Panc1 (cell line): Measurements from ENCODE around the gene RAB3GAP2. TPM values are rescaled to one million over a fixed set of nuclear protein-coding genes. Genes with fewer than 3 reads are reported as not detected.
"Not testable (repeated sequence)": the region's sequence is repeated elsewhere in the genome, so short reads cannot be mapped to it uniquely, and the experiment has no call there.

ENCODE experiments used
- ATAC-seq: fragments of 200-7000 bp; cut with Tn5 transposase; 2 replicates; pipeline ENCODE4 v1.9.1; 2020; ENCODE audit warnings: mild to moderate bottlenecking, moderate library complexity
- BruUV-seq: library from RNA; stranded (reverse); fragments of 400-500 nt; replicated peaks from 2 replicates; lab custom pipeline; 2021; lab: Mats Ljungman, UMichigan
- CTCF ChIA-PET: fragments of 300-600 bp; sonication (Branson Sonifier 250); formaldehyde crosslinking; loops from one replicate; lab custom pipeline; 2022; ENCODE audit warnings: antibody characterized with exemption; lab: Charles Lee
- POLR2A ChIA-PET: fragments of 300-600 bp; sonication (Branson Sonifier 250); formaldehyde crosslinking; loops from one replicate; lab custom pipeline; 2022; ENCODE audit warnings: antibody characterized with exemption; lab: Charles Lee
- DNase-seq: peaks from one replicate; pipeline ENCODE4 v3.0.0-alpha.2; 2010; ENCODE audit warnings: low read depth, low spot score
- H3K27ac ChIP-seq: 2 replicates; pipeline ENCODE4 v1.5.1; 2011; ENCODE audit warnings: mild to moderate bottlenecking, low read length, inconsistent platforms
- H3K27me3 ChIP-seq: fragments of 200-500 bp; sonication (Bioruptor generic); 2 replicates; pipeline ENCODE4 v1.6.0; 2014; ENCODE audit warnings: low read length, inconsistent platforms; ENCODE audit not compliant: control insufficient read depth, insufficient read depth
- H3K36me3 ChIP-seq: fragments of 200-500 bp; sonication (Bioruptor generic); 2 replicates; pipeline ENCODE4 v1.5.1; 2014; ENCODE audit warnings: inconsistent platforms, mild to moderate bottlenecking, low read length, moderate library complexity; ENCODE audit not compliant: control insufficient read depth, insufficient read depth
- H3K4me1 ChIP-seq: 2 replicates; pipeline ENCODE4 v1.5.1; 2011; ENCODE audit warnings: inconsistent platforms, mild to moderate bottlenecking, low read length, moderate library complexity; ENCODE audit not compliant: control insufficient read depth, insufficient read depth
- H3K4me3 ChIP-seq, 2 experiments: 2 replicates each; pipeline ENCODE4 v1.5.1; 2011 to 2012; ENCODE audit warnings: low read depth in 2 of 2, low read length in 2 of 2, mild to moderate bottlenecking in 2 of 2, inconsistent platforms in 1 of 2, moderate library complexity in 1 of 2
- H3K9me3 ChIP-seq: fragments of 200-500 bp; sonication (Bioruptor generic); 2 replicates; pipeline ENCODE4 v1.5.1; 2014; ENCODE audit warnings: low read depth, mild to moderate bottlenecking, inconsistent platforms, low read length, moderate library complexity; ENCODE audit not compliant: control insufficient read depth, insufficient read depth
- POLR2AphosphoS5 ChIP-seq: IDR thresholded peaks from 2 replicates; pipeline ENCODE4 v1.6.1; 2012; ENCODE audit warnings: mild to moderate bottlenecking, low read depth, low read length, moderate library complexity
- REST ChIP-seq, 2 experiments: IDR thresholded peaks; 2 replicates each; pipeline ENCODE4 v1.6.1; 2011 to 2012; ENCODE audit warnings: low read depth in 2 of 2, control low read depth in 1 of 2, low read length in 1 of 2, mild to moderate bottlenecking in 1 of 2, moderate library complexity in 1 of 2; ENCODE audit not compliant: insufficient read depth in 1 of 2
- SIN3A ChIP-seq: IDR thresholded peaks from 2 replicates; pipeline ENCODE4 v1.6.1; 2012; ENCODE audit warnings: low read depth, mild to moderate bottlenecking, low read length, moderate library complexity, borderline replicate concordance; ENCODE audit not compliant: insufficient read depth
- TCF7L2 ChIP-seq: IDR thresholded peaks from 2 replicates; pipeline ENCODE4 v1.6.1; 2011; ENCODE audit warnings: mild to moderate bottlenecking, low read depth, low read length, inconsistent platforms
- in situ Hi-C: cut with HindIII; loops from 2 replicates; pipeline ENCODE4 v1.10.0; 2016; ENCODE audit warnings: low sequenced_read_pairs, low pct_unique_long_range_greater_than_20kb
- intact Hi-C: fragments of 100-400 bp; cut with micrococcal nuclease; formaldehyde crosslinking; loops from one replicate; pipeline ENCODE4 v1.10.0; 2022; ENCODE audit not compliant: unreplicated experiment
- total RNA-seq: library from RNA; stranded (reverse); gene quantifications from one replicate; pipeline ENCODE4 v1.2.1, GENCODE V29; 2021; ENCODE audit not compliant: unreplicated experiment
- TF ChIP-seq, protein P1 (sequence below): fragments of 450-650 bp; IDR thresholded peaks from 2 replicates; pipeline ENCODE4 v1.5.1; 2017; ENCODE audit warnings: mild to moderate bottlenecking

The RAB3GAP2 gene
- total RNA-seq, 1 experiment from 2014 or later, result 39.0 TPM

DNA sequence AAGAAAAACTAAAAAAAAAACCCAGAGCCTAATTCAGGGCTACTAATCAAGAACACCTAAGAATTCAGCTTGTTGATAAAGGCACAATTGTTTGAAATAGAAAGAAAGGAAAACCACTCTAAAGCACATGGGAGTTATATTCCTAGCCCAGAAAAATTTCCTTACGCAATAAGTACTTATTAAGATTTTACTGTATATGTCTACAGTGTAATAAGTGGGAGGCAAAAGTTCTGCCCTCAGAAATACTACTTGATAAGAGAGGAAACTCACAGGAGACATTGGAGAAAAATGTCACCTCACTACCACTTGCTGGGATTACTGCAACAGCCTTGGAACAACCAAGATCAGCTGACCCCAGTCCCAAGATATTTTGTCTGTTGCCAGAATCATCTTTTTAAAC is 112.2 kb downstream of the RAB3GAP2 start:
- in situ Hi-C loops, result no loop called here
- Histone ChIP-seq H3K4me3 (no peak overlapping the region), H3K36me3 (peaks cover 4% of the 10 kb centered on the region), H3K9me3 (no peaks in the 10 kb centered on the region), H3K27me3 (no peaks in the 10 kb centered on the region), H3K27ac (no peak overlapping the region), H3K4me1 (no peaks in the 10 kb centered on the region)
- DNase-seq (no peak), ATAC-seq (no peak)
- BruUV-seq, result no TSS peak
- POLR2A ChIA-PET, result no interaction called here
- CTCF ChIA-PET, result no interaction called here
- intact Hi-C loops, result no loop called here
- no peak for TF ChIP-seq SIN3A
- no peak for TF ChIP-seq REST (IDR thresholded peaks at IDR 0.05; ENCODE audit: insufficient read depth in 1 of 2, low read depth in 2 of 2, low read length in 1 of 2)
- no peak for TF ChIP-seq TCF7L2
- no peak for TF ChIP-seq POLR2AphosphoS5
- TF ChIP-seq, protein P1, sequence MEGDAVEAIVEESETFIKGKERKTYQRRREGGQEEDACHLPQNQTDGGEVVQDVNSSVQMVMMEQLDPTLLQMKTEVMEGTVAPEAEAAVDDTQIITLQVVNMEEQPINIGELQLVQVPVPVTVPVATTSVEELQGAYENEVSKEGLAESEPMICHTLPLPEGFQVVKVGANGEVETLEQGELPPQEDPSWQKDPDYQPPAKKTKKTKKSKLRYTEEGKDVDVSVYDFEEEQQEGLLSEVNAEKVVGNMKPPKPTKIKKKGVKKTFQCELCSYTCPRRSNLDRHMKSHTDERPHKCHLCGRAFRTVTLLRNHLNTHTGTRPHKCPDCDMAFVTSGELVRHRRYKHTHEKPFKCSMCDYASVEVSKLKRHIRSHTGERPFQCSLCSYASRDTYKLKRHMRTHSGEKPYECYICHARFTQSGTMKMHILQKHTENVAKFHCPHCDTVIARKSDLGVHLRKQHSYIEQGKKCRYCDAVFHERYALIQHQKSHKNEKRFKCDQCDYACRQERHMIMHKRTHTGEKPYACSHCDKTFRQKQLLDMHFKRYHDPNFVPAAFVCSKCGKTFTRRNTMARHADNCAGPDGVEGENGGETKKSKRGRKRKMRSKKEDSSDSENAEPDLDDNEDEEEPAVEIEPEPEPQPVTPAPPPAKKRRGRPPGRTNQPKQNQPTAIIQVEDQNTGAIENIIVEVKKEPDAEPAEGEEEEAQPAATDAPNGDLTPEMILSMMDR, result no peak

- TF ChIP-seq, protein P1, result no peak
- TF ChIP-seq POLR2AphosphoS5 (no peak), REST (IDR thresholded peaks at IDR 0.05; ENCODE audit: insufficient read depth in 1 of 2, low read depth in 2 of 2, low read length in 1 of 2) (no peak), SIN3A (no peak), TCF7L2 (no peak)
- Histone ChIP-seq H3K4me1 (no peaks in the 10 kb centered on the region), H3K4me3 (no peak overlapping the region), H3K36me3 (peaks cover 3% of the 10 kb centered on the region), H3K9me3 (no peaks in the 10 kb centered on the region), H3K27ac (no peak overlapping the region), H3K27me3 (no peaks in the 10 kb centered on the region)
- POLR2A ChIA-PET, result no interaction called here
- BruUV-seq, result no TSS peak
- DNase-seq, result no peak
- CTCF ChIA-PET, result no interaction called here
- intact Hi-C loops, result no loop called here
- ATAC-seq, result no peak
- in situ Hi-C loops, result no loop called here
Observed at GRCh38 chr1:220159041-220159440, 113.2 kb downstream of the RAB3GAP2 start.

- H3K4me3 ChIP-seq, H3K27ac ChIP-seq, CTCF ChIA-PET, in situ Hi-C loops, intact Hi-C loops, H3K9me3 ChIP-seq, BruUV-seq, POLR2A ChIA-PET, H3K36me3 ChIP-seq, ATAC-seq, H3K4me1 ChIP-seq, H3K27me3 ChIP-seq, DNase-seq: not testable (repeated sequence)
Observed at GRCh38 chr1:220158530-220158929, 113.7 kb downstream of the RAB3GAP2 start.
